OCI-LY7 (cell line): ENCODE results near the gene TRIM33.

Experiments used
- CTCF ChIP-seq: fragments of 200-600 bp; sonication (generic); conservative IDR thresholded peaks from 2 replicates; pipeline ENCODE4 v1.5.1; 2014; ENCODE audit warnings: mild to moderate bottlenecking, antibody characterized with exemption, low read length, moderate library complexity, mixed read lengths
- EZH2phosphoT487 ChIP-seq: fragments of 200-600 bp; sonication (generic); IDR thresholded peaks from 2 replicates; pipeline ENCODE4 v1.6.1; 2018; ENCODE audit warnings: low read depth, borderline replicate concordance, mild to moderate bottlenecking, mixed run types, antibody characterized with exemption, low read length, moderate library complexity, mixed read lengths

- TF ChIP-seq EZH2phosphoT487, result no peak
- no peak for TF ChIP-seq CTCF
These were observed 124.0 kb downstream of the TRIM33 start for GRCh38 chr1:114387010-114387360.
